Heart right ventricle (tissue), 16 donors: Measurements from ENCODE around the gene SEPTIN12. TPM values are rescaled to one million over a fixed set of nuclear protein-coding genes. Genes with fewer than 3 reads are reported as not detected.
"Not testable (repeated sequence)": the region's sequence is repeated elsewhere in the genome, so short reads cannot be mapped to it uniquely, and the experiment has no call there.

Source experiments
- ATAC-seq, 8 donors: fragments of 200-7000 bp; cut with Tn5 transposase; one replicate each; pipeline ENCODE4 v1.9.1; 2020; ENCODE audit warnings: mild to moderate bottlenecking in 8 of 8, moderate library complexity in 8 of 8, moderate number of reproducible peaks in 1 of 8
- DNase-seq, 2 donors: peaks; one replicate each; pipeline ENCODE4 v3.0.0-alpha.2; 2020
- H3K27ac ChIP-seq, 10 donors: fragments of 200-600 bp; sonication (generic) in 2 of 10; one replicate each; pipeline versions ENCODE4 v1.5.0 to v1.8.0; 2020 to 2022; ENCODE audit warnings: mild to moderate bottlenecking in 3 of 10
- H3K27me3 ChIP-seq, 7 donors: fragments of 200-600 bp; one replicate each; pipeline ENCODE4 v1.8.0; 2021 to 2022; ENCODE audit warnings: mild to moderate bottlenecking in 2 of 7
- H3K36me3 ChIP-seq, 9 donors: fragments of 200-600 bp; sonication (generic) in 1 of 9; one replicate each; pipeline versions ENCODE4 v1.5.0 to v1.8.0; 2020 to 2022; ENCODE audit warnings: mild to moderate bottlenecking in 2 of 9
- H3K4me1 ChIP-seq, 9 donors: fragments of 200-600 bp; sonication (generic) in 1 of 9; one replicate each; pipeline versions ENCODE4 v1.5.0 to v1.8.0; 2020 to 2022; ENCODE audit warnings: mild to moderate bottlenecking in 4 of 9
- H3K4me3 ChIP-seq, 10 donors: fragments of 200-600 bp; sonication (generic) in 2 of 10; one replicate each; pipeline versions ENCODE4 v1.5.0 to v1.8.0; 2020 to 2022; ENCODE audit warnings: mild to moderate bottlenecking in 7 of 10, moderate library complexity in 2 of 10
- H3K9me3 ChIP-seq, 11 donors: fragments of 200-600 bp in 10 of 11; sonication (generic) in 2 of 11; one replicate each; pipeline versions ENCODE4 v1.5.0 to v1.8.0; 2013 to 2022; ENCODE audit warnings: mild to moderate bottlenecking in 2 of 11, control low read depth in 1 of 11, moderate library complexity in 1 of 11
- WGBS, 2 donors: extraction: QIAGEN DNeasy Blood & Tissue Kit; methylation state at CpG; one replicate each; pipeline ENCODE4 v1.1.7; 2013; ENCODE audit warnings: inconsistent platforms in 1 of 2; 5-methylcytosine and 5-hydroxymethylcytosine counted together
- intact Hi-C, 10 donors: fragments of 100-400 bp; cut with DNase I; formaldehyde crosslinking; loops; one replicate each; pipeline versions ENCODE4 v1.11.1 to v1.14.2; 2022
- polyA plus RNA-seq, 2 donors: library from polyadenylated mRNA; stranded (reverse); fragments of 200-250 nt; gene quantifications; one replicate each; pipeline ENCODE4 v1.2.3, GENCODE V29; 2013
- total RNA-seq, 10 donors: library from RNA; stranded (reverse); fragmentation: NEBNext Ultra II Directional in 3 of 10; extraction: Animal tissue kit (Norgen Biotek cat#: 25700) in 3 of 10; gene quantifications; one replicate each; pipeline versions ENCODE4 v1.2.1 to v1.2.4, GENCODE V29; 2021 to 2023
- TF ChIP-seq, protein P1 (sequence below), 9 donors: fragments of 200-600 bp; sonication (generic) in 2 of 9; IDR thresholded peaks; one replicate each; pipeline versions ENCODE4 v1.5.0 to v1.8.0; 2021 to 2022; ENCODE audit warnings: antibody characterized with exemption in 9 of 9, mild to moderate bottlenecking in 5 of 9, moderate library complexity in 1 of 9
- donor health status: Arrhythmogenic right ventricular cardiomyopathy.
- donor health status: ischemic (EF 13 %, LVEDD 7.1; RV severe dilation, severe dysfunction).
- donor health status: healthy with polysubstance abuse.
- donor health status: DM: no; HTN: yes; CAD: no.
- donor health status: DM: no; HTN: no; CAD: no.
- donor health status: ischemic (EF 25% LVEDD 6.9; RV normal size, moderate dysfunction).
- donor health status: ischemic (EF 25% LVEDD 5.7; RV mildly dilated, moderate dysfunction).
- donor health status: healthy.
- donor health status: DM: yes; HTN: yes; CAD: no.
- donor health status: Ischemic cardiomyopathy.
- donor health status: ischemic (EF 35%, LVEDD 5.7; RV mildly dilated, moderate dysfunction).
- donor health status: nonischemic (EF 11% LVEDD 7.7; RV severe dilation, severe dysfunction).
- donor health status: DM: yes; HTN: yes; CAD: no.
- donor health status: PGD.
- donor health status: ischemic (EF 29% LVEDD 5.4; RV normal size, mild dysfunction).
- donor health status: nonischemic (EF 23%, LVEDD 6.1; RV moderate dilation, normal function).

Gene SEPTIN12
- total and polyA plus RNA-seq, 12 donors: 1.3 TPM; not detected in 11

GRCh38 chr16:4788910-4789309 lies 765 bp upstream of the SEPTIN12 start:
- ATAC-seq: no peak
- WGBS, 2 donors: 71 to 76% methylated on average over 7 of the region's 7 CpGs
- intact Hi-C loops: no loop called here

GRCh38 chr16:4788489-4788889 lies 344 bp upstream of the SEPTIN12 start:
- TF ChIP-seq, protein P1, sequence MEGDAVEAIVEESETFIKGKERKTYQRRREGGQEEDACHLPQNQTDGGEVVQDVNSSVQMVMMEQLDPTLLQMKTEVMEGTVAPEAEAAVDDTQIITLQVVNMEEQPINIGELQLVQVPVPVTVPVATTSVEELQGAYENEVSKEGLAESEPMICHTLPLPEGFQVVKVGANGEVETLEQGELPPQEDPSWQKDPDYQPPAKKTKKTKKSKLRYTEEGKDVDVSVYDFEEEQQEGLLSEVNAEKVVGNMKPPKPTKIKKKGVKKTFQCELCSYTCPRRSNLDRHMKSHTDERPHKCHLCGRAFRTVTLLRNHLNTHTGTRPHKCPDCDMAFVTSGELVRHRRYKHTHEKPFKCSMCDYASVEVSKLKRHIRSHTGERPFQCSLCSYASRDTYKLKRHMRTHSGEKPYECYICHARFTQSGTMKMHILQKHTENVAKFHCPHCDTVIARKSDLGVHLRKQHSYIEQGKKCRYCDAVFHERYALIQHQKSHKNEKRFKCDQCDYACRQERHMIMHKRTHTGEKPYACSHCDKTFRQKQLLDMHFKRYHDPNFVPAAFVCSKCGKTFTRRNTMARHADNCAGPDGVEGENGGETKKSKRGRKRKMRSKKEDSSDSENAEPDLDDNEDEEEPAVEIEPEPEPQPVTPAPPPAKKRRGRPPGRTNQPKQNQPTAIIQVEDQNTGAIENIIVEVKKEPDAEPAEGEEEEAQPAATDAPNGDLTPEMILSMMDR (IDR thresholded peaks at IDR 0.05): no peak
- Histone ChIP-seq H3K9me3 (no peaks in the 10 kb centered on the region), H3K4me3 (no peak overlapping the region), H3K27me3 (no peaks in the 10 kb centered on the region), H3K36me3 (no peaks in the 10 kb centered on the region), H3K4me1 (no peaks in the 10 kb centered on the region), H3K27ac (no peak overlapping the region)
- no peak for DNase-seq
- WGBS, 2 donors: 65 to 68% methylated on average over 9 of the region's 9 CpGs
- intact Hi-C loops: no loop called here
- ATAC-seq: no peak

More at GRCh38 chr16:4788910-4789309, 765 bp upstream of the SEPTIN12 start:
- Histone ChIP-seq H3K9me3 (no peaks in the 10 kb centered on the region), H3K36me3 (no peaks in the 10 kb centered on the region), H3K27me3 (no peaks in the 10 kb centered on the region), H3K27ac (no peak overlapping the region), H3K4me3 (no peak overlapping the region), H3K4me1 (no peaks in the 10 kb centered on the region)
- TF ChIP-seq, protein P1 (IDR thresholded peaks at IDR 0.05): no peak
- DNase-seq: no peak

DNA sequence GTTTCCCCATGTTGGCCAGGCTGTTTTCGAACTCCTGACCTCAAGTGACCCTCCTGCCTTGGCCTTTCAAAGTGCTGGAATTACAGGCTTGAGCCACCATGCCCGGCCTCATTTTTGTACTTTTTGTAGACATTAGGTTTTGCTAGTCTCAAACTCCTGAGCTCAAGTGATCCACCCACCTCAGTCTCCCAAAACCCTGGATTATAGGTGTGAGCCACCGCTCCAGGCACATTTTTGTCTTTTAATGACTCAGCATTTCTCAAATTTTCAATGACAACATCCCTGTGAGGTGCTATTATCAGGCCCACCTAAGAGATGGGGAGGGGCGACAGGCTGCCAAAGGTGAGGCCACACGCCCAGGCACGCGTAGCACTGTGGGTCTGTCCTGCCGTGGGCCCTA lies 1.1 kb downstream of the SEPTIN12 start:
- H3K27ac ChIP-seq: no peak overlapping the region
- no peaks in the 10 kb centered on the region for H3K4me1 ChIP-seq
- no peaks in the 10 kb centered on the region for H3K9me3 ChIP-seq
- no peak overlapping the region for H3K4me3 ChIP-seq
- no peaks in the 10 kb centered on the region for H3K36me3 ChIP-seq
- DNase-seq (no peak), ATAC-seq (no peak)
- intact Hi-C loops: no loop called here
- TF ChIP-seq, protein P1 (IDR thresholded peaks at IDR 0.05): no peak
- WGBS, 2 donors: 95 to 96% methylated on average over 8 of the region's 8 CpGs
- no peaks in the 10 kb centered on the region for H3K27me3 ChIP-seq

GRCh38 chr16:4785758-4786433 lies 2.2 kb downstream of the SEPTIN12 start:
- ATAC-seq: no peak
- 92 to 93% methylated on average over 23 of the region's 23 CpGs for WGBS, 2 donors
- H3K4me3 ChIP-seq: no peak overlapping the region
- H3K27me3 ChIP-seq: no peaks in the 10 kb centered on the region
- no peaks in the 10 kb centered on the region for H3K4me1 ChIP-seq
- H3K9me3 ChIP-seq: no peaks in the 10 kb centered on the region
- H3K36me3 ChIP-seq: no peaks in the 10 kb centered on the region
- TF ChIP-seq, protein P1 (IDR thresholded peaks at IDR 0.05): no peak
- intact Hi-C loops: no loop called here
- no peak overlapping the region for H3K27ac ChIP-seq
- no peak for DNase-seq

GRCh38 chr16:4784444-4784987 lies 3.6 kb downstream of the SEPTIN12 start:
- H3K4me1 ChIP-seq, H3K36me3 ChIP-seq, H3K27ac ChIP-seq, intact Hi-C loops, DNase-seq, H3K4me3 ChIP-seq, ATAC-seq, H3K27me3 ChIP-seq, H3K9me3 ChIP-seq: not testable (repeated sequence)
- WGBS, 2 donors: 92 to 94% methylated on average over 14 of the region's 14 CpGs
